Activated CD4-positive, alpha-beta T cell treated with anti-CD3 and anti-CD28 coated beads, Interleukin-10, Interleukin-2, amounts not matched to agents 100 ng/mL and 50 ng/mL, durations not matched to agents 16 hours and 8 hours (primary cell): Measurements from ENCODE around the gene OR51L1.
"Not testable (repeated sequence)": the region's sequence is repeated elsewhere in the genome, so short reads cannot be mapped to it uniquely, and the experiment has no call there.

Experiments used
- DNase-seq: peaks from one replicate; pipeline ENCODE4 v3.0.0-alpha.2; 2020

OR51L1 gene, protein sequence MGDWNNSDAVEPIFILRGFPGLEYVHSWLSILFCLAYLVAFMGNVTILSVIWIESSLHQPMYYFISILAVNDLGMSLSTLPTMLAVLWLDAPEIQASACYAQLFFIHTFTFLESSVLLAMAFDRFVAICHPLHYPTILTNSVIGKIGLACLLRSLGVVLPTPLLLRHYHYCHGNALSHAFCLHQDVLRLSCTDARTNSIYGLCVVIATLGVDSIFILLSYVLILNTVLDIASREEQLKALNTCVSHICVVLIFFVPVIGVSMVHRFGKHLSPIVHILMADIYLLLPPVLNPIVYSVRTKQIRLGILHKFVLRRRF

DNA sequence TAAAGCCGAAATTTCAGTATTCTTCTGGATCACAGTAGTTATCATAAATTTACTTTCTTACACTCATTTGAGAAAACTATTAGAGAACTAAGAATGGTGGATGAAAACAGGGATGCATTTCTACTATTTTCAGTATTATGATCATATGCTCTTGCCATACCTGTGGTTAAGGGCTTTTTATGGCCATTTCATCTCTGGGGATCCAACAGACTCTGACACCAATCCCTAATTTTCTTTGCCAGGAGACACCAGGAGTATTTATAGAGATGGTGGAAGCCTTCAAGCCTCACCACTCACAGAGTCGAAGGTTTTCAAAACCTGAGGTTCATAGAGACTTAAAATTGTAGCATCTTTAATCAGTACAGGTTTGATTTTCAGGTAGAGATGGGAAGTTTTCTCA lies at the start of gene OR51L1:
Gene OR51L1 (plus strand): TSS at position 301 of the 400 bp plus-strand sequence. CDS start 4,132 bp downstream, outside the sequence.
- no peak for DNase-seq

DNA sequence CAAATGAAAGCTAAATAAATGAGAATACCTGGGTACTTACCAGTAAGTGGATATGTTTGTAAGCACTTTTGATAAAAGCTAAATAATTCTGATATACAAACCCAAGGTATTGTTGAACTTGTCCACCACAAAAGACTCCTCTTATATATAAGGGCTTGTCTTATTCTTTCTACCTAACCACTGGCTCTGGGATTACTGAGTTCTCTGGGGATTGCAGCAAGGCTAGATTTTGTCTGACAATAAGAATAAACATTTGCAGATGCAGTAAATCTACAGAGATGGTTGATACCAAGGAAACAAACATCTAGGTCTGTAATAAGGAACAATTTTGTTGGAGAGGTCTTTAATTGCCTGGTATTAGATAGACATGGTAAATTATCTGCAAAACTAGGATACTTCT lies 47.1 kb upstream of the OR51L1 start, which contains the start of gene OR51A4:
Gene OR51A4 (minus strand): TSS at position 101 of the 400 bp plus-strand sequence. CDS start 505 bp downstream, outside the sequence.
- no peak for DNase-seq

DNA sequence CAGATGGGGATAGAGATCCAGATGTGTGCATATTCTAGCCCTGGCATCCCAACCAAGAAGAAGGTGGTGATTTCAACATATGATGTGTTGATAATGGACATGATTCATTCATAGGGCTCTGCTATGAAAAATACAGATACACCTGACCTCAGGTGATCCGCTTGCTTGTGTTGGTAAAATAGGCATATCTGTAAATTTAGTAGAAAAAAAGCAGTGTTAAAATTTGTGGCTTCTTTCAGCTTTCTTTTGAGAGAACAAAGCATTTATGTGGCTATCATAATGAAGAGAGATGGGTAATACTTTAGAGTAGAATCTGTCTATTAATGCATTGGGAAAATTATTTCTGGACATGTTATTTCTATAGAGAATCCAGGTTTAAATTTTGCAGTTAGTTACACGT lies 39.0 kb upstream of the OR51L1 start, which contains the start of gene OR51A2:
Gene OR51A2 (minus strand): TSS at position 101 of the 400 bp plus-strand sequence. CDS start 0 bp downstream, at position 101.
- DNase-seq: not testable (repeated sequence)

DNA sequence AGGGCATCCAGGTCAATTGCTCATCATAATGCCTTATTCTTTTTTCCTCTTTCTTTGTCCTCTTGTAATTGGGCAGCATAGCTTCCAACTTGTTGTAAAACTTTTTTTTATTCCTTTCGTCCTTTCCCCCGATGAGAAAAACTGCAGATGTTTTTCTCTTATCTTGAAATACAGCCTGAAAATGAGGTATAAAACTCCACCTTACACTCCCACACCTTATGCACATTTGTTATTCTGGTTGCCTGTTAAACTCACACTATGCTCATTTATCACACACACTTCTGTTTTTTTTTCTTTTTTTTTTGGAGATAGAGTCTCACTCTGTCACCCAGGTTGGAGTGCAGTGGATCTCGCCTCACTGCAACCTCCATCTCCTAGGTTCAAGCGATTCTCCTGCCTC lies 37.3 kb upstream of the OR51L1 start:
- DNase-seq: no peak

DNA sequence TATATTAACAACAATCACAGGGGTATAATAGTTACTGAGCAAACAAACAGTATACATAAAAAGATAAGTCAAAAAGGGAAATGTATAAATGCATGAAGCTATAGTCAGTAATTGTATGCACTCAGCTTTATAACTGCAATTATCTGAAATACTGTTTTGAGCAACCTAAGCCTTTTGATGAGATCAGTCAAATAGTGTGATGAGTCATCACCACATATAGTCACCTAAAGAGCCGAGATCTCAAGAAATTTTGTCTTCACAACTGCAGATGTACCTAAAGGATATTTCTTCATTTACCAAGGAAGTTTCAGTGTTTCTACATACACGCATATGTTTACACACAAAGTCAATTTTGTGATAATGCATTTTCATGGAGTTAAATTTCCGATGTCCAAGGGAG lies 33.8 kb upstream of the OR51L1 start:
- DNase-seq: peak; percentile 19

DNA sequence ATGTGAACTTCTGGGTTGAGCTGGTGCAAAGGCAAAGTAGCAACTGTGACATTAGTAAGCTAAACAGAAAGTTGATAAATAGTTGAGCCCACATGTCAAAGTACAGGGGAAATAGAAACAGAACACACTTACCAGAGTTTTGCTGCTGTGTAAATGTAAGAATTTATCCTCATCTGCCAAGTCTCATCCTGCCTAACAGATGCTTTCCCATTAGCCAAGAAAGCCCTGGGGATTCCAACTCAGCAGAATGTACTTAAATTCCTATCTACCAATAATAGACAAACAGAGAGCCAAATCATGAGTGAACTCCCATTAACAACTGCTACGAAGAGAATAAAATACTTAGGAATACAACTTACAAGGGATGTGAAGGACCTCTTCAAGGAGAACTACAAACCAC lies 31.8 kb upstream of the OR51L1 start:
- DNase-seq: no peak

DNA sequence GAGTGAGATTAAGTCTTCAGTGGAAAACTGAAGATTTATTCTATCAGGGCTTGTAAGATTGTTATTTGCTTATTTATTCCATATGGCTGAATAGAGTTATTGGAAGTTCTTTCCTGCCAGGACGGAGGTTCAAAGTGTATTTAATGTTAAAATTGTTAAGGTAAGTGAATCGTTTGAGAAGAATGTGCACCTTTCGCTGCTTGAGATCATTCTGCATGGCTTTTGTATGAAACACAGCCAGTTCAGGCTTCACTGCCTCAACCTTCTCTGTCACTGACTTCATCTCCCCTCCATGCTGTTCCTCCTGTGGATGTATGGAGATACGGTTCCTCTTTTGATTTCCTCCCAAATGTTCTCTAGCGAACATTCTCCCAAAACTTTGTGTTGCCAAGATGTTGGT lies 19.2 kb upstream of the OR51L1 start:
- no peak for DNase-seq

DNA sequence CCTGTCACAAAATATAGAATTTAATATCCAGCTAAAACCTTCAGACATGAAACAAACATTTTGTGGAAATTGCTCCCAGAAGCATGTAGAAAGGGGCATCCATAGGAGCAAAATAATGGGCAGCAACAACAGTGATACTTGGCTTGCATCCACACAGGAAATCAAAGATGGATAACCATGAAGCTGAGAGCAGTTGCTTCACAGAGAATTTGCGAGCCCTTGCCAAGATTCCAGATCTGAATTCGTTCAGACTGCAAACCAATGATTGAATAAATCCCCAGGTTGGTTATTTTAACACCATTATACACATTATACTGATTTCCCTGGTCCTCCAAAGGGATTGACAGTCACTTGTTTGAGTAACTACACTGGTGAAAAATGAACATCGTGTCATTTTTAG lies 15.6 kb upstream of the OR51L1 start:
- no peak for DNase-seq

DNA sequence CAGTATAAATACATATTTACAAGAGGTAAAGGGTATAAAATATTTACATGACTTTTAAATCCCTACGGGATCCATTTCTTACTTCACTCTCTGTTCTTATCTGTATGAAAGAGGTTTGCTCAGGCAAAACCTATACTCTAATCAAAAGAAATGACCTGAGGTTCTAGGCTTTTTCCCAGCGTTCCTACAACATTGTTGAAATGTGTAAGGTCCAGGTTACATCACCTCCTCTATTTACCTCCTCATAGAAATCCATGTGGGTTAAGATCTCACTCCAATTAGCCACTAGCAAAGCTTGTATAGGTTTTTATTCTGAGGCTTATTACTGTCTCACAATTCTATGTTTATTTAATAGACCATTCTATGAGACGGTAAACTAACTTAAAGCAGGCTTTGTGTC lies 12.0 kb upstream of the OR51L1 start:
- DNase-seq: no peak

DNA sequence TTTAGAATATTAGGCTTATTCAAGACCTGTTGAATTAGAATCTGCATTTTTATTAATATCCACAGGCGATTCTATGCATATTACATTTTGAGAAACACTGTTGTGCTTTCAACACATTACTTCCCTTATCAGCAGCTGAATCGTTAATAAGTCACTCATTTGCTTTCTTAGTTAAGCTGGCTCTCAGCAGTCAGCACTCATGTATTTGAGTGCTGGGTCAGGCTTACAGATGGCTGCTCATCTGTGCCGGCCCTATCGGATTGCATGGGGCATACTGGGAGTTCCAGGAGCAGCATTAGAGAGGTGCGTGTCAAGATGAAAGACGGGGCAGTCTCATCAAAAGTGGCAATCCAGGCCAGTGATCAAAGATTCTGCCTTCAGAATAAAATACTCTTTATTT lies 10.8 kb upstream of the OR51L1 start:
- no peak for DNase-seq

DNA sequence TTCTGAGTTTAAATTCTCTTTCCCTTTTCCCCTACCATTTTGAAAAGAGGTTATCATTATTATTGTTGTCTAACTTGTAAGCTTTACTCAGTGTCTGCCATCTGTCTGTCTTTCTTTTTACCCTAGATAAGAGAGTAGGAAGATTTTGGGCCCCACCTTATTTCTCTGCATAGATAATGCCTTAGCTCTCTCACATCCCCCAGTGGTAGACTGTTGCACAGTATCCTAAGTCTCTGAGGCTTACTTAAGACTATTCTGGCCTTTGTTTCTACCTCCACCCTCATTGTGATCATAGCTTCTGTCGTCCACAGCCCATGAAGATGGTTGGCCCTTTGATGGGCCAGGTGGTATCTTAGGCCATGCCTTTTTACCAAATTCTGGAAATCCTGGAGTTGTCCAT lies 3.6 kb upstream of the OR51L1 start:
- no peak for DNase-seq

DNA sequence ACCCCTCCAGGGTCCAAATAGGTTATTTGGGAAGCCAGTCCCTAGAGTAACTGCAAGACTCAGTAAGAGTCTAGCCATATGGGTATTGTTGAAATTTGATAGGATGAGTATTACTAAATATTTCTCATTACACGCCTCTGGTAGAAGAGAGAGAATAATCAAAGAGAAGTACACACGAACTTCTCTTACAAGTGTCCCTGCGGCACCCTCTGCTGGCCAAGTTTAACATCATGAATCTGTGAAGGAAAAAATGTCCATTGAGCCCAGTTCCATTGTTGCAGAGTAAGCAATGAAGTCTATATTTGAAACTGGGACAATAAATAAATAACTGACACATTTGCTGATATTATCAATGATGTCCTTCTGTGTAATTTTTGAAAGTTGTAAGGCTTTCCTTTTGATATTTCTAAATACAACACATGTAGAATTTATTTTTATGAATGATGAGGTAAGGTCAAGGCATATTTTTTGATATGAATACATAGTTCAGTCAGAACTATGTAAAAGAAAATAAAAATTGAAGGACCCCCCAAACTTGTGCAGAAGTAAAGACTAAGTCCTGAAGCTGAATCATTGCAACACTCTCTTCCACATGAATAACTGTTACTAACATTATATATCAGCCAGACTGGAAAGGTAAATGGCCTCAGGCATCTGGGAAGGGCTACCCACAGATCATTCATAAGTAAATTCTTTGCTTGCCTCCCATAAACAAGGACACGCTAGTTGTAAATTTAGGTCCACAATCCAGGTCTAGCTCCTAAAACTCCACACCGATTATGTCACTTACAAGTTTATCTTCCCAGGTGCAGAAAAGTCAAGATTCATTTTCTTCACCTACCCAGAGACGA lies 10.0 kb downstream of the OR51L1 start:
- peak; percentile 37 for DNase-seq

DNA sequence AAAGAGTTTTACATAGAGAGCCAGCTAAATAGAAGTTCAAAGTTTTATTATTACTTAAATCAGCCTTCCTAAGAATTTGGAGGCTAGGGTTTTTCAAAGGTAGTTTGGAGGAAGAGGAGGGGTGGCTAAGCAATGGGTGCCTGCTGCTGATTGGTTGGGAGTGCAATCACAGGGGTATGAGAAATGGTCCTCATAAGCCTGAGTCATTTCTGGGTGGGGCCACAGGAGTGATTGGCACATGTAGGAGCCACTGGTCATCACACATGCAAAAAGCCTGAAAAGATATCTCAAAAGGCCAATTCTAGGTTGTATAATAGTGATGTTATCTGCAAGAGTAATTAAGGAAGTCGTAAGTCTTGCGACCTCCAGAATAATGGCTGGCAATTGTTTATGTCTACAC lies 12.9 kb downstream of the OR51L1 start:
- DNase-seq: no peak

DNA sequence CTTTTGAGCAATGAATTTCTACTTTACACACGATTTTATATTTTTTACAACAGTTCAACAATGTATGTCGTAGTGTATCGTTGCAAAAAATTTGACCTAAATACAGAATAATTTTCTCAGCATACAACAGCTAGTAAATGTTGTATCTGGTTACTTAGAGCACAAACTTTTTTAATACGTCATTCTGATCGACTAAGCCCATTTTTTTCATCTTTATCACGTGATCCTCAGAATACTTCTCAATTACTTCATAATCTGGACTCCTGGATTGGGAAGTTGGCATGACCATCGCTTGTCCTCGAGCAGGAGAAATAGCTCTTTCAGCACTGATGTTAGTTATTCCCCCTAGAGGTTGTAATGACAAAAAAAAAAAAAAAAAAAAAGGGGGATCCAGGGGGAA lies 16.6 kb downstream of the OR51L1 start:
- no peak for DNase-seq

DNA sequence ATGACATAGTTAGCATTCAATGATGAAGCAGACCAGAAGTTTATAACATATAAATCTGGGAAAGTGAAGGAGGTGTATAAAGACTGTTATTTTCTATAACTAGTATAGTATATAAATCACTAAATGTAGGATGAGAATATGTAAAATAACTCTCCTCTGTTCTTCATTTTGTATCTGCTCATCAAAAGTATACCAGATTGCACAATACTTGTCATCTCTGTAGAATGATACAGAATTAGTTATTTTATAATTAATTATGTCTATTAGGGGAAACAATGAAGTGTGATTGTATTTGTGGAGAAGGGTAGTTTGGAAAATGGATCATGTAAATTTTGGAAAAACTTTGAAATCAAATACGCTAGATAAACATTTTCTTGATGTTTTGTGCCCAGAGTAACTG lies 18.4 kb downstream of the OR51L1 start:
- DNase-seq: no peak

DNA sequence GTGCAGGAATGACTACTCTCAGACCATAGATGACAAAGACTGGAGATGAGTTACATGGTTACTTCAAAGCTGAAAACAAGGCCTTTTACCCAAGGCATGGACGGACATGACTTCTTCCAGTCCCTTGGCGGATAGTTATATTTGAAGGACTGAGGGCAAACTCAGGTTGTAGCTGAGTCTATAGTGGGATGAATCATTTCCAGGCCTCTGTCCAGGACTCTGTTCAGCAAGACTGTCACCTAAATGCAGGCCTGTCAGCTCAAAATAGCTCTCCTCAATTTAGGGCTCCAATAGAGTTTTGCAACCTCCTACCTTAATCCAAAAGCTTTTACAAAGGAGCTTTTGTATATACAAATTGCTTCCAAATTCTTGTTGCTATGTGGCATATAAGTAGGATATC lies 27.3 kb downstream of the OR51L1 start:
- no peak for DNase-seq

DNA sequence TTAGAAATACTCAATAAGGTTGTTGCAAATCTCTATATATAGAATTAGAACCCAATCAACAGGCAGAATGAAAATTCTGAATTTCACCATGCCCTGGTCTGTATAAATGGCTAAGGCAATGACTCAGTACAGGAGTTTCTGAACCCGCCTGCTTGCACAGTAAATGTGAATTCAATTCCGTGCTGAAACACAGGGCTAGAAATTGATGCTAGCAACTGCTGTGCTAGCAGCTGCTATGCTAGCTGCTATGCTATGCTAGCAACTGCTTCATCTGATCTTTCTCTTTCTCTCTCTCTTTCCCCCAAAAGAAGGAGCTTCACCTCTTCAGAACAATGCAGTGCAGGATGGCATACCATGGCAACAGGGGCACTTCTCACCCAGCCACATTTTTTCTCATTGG lies 42.0 kb downstream of the OR51L1 start:
- DNase-seq: no peak

DNA sequence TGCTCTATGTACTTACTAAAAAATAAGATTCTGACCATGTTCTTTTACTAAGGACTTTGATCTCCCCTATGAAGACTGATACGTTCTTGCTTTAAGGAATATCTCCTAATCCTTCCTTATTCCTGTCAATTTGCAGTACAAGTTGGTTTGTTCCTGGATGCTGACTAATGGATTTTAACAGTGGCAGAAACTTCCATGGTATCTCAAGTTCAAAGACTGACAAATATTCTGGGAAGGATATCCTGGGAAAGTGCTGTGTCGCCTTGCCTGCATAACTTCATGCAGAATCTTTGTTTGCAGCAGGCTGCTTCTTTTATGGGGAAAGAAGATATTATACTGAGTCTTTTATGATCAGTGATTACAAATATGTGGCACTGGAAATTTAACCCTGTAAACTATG lies 43.3 kb downstream of the OR51L1 start:
- DNase-seq: no peak

DNA sequence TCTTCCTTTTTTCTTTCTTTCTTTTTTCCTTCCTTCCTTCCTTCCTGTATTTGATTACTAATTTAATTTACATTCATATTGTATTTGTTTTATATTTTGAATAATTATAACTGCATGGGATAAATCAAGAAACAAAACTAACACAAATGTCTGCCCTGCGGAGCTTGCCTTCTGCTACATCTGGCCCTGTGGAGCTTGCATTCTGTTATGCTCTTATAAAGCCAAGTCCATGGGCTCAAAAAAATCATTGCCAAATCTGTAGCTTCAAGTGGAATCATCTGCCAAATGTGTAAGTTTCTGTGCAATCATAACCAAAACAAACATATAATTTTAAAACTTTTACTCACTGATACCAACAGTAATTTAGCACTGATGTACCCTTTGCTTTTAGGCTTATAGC lies 43.7 kb downstream of the OR51L1 start:
- no peak for DNase-seq

DNA sequence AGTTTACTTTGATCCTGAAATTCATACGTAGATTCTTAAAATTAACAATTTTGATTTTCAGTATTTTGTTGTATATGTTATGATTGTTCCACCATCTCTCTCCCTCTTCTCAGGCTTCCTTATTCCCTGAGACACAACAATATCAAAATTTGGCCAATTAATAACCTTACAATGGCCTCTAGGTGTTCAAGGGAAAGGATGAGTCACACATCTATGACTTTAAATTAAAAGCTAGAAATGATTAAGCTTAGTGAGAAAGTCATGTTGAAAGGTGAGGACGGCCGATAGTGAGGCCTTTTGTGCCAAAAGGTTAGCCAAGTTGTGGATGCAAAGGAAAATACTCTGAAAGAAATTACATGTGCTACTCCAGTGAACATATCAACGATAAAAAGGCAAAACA lies 46.2 kb downstream of the OR51L1 start:
- DNase-seq: no peak

DNA sequence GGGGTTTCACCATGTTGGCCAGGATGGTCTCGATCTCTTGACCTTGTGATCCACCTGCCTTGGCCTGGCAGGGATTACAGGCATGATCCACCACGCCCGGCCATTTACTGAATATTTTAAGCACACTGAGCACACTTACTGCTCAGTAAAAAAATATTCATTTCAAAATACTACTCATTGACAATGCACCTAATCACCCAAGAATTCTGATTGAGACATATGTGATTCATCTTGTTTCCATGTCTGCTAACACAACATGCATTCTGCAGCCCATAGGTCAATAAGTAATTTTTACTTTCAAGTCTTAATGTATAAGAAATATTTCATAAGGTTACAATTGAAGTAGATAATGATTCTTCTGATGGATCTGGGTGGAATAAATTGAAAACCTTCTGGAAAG lies 47.4 kb downstream of the OR51L1 start:
- DNase-seq: no peak

DNA sequence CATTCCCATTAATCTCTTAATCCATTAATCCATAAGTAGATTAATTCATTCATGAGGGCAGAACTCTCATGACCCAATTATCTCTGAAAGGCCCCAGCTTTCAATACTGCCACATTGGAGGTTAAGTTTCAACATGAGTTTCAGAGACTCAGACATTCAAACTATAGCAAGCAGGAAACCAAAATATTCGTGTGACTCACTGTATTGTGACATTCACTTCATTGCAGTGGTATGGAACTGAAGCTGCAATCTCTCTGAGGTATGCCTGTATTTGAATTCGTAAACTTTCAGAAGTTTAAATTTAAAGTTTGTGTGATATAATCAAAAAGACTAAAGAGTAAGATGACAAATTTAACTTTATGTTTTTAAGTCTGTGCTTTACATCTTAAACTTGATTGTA lies 48.7 kb downstream of the OR51L1 start:
- DNase-seq: peak; percentile 4

DNA sequence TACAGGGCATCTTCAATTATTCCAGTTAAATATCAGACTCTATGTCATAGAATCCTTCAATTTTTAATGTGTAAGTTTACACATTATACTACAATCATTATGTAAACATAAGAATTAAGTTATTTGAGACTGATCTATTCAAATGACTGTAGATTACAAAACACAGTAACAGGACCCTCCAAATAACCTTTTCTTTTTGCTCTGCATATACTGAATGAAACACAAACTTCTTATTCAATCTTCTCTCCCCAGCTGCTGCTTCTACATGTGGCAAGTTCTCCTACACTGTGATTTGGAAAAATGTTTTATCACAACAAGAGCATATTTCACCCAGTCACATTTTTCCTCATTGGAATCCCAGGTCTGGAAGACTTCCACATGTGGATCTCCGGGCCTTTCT lies 51.6 kb downstream of the OR51L1 start, which contains the start of gene OR52J3:
Gene OR52J3 (plus strand): TSS at position 301 of the 400 bp plus-strand sequence. CDS start 0 bp downstream, at position 301.
- no peak for DNase-seq

DNA sequence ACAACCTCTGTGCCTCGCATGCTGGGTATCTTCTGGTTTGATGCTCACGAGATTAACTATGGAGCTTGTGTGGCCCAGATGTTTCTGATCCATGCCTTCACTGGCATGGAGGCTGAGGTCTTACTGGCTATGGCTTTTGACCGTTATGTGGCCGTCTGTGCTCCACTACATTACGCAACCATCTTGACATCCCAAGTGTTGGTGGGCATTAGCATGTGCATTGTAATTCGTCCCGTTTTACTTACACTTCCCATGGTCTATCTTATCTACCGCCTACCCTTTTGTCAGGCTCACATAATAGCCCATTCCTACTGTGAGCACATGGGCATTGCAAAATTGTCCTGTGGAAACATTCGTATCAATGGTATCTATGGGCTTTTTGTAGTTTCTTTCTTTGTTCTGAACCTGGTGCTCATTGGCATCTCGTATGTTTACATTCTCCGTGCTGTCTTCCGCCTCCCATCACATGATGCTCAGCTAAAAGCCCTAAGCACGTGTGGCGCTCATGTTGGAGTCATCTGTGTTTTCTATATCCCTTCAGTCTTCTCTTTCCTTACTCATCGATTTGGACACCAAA lies 52.2 kb downstream of the OR51L1 start:
- DNase-seq: no peak
